SH-SY5Y (cell line): ENCODE data around the gene ADAMTS17.

Source experiments
- GATA2 ChIP-seq: IDR thresholded peaks from 2 replicates; pipeline ENCODE4 v1.6.1; 2011; ENCODE audit warnings: mild to moderate bottlenecking, low read depth, low read length
- GATA3 ChIP-seq: IDR thresholded peaks from 2 replicates; pipeline ENCODE4 v1.6.1; 2011; ENCODE audit warnings: low read depth, mild to moderate bottlenecking, low read length, moderate library complexity

The ADAMTS17 gene

GRCh38 chr15:100191161-100191560 is 150.6 kb downstream of the ADAMTS17 start:
- no peak for TF ChIP-seq GATA2
- TF ChIP-seq GATA3 = no peak

DNA sequence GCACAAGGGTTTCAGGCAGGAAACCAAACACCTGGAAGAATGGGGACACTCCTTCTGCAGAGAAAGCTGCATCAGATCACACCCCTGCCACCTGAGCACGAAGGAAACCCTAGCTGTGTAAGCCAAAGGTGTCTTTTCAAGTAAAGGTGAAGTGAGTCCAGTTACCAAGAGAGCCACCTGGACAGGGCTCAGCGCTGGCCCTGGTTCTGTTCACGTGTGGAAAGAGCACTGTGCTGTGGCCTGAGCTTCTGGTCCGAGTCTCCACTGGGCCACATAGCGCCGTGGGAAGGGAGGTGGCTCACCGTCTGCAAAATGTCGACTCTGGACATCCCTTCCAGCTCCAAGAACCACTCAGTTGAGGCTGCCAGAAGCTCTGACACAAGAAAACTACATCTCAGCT is 151.1 kb downstream of the ADAMTS17 start:
- TF ChIP-seq GATA3 = no peak
- no peak for TF ChIP-seq GATA2

- no peak for TF ChIP-seq GATA2
- no peak for TF ChIP-seq GATA3
These were observed 151.9 kb downstream of the ADAMTS17 start for GRCh38 chr15:100189849-100190248.

- no peak for TF ChIP-seq GATA3
- no peak for TF ChIP-seq GATA2
These were observed 152.5 kb downstream of the ADAMTS17 start for GRCh38 chr15:100189319-100189718.

- no peak for TF ChIP-seq GATA2
- TF ChIP-seq GATA3 = no peak
These were observed 154.1 kb downstream of the ADAMTS17 start for GRCh38 chr15:100187677-100188076.

DNA sequence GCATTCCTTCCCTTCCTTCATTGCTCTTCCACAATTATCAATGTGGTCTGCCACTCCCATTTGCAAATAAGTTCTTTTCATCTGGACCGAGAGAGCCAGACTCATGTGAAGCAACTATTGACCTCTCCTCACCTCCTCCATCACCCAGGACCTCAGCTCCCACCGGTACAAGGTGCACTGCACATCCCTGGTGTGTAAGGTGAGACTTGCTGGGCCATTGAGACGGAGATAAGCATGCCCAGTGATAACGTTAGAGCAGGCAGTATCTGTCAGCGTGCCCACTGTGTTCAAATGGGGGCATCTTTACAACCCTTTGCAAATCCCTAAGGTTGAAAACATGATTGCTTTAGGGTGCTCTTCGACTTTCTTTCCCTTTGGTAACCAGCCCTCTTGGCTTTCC is 154.8 kb downstream of the ADAMTS17 start:
- TF ChIP-seq GATA3 (no peak), GATA2 (no peak)

DNA sequence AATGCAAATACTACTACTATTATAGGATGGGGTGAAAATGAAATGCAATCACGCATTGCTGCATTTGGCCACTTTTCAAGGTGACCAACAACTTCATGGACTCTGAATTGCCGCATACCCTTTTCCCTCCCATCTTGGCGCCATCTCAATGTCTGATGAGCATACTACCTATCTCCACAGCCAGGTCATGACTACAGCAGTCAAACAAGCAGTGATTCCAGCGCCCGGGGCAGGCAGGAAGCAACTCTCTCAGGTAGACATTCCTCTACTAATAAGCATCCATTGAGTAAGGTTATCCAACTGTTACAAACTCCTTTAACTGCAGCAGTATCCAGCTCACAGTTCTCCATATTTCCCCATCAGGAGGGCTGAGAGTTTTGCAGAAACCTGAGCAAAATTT is 155.4 kb downstream of the ADAMTS17 start:
- TF ChIP-seq GATA3 (no peak), GATA2 (no peak)

- no peak for TF ChIP-seq GATA2
- no peak for TF ChIP-seq GATA3
These were observed 157.8 kb downstream of the ADAMTS17 start for GRCh38 chr15:100183921-100184495.

DNA sequence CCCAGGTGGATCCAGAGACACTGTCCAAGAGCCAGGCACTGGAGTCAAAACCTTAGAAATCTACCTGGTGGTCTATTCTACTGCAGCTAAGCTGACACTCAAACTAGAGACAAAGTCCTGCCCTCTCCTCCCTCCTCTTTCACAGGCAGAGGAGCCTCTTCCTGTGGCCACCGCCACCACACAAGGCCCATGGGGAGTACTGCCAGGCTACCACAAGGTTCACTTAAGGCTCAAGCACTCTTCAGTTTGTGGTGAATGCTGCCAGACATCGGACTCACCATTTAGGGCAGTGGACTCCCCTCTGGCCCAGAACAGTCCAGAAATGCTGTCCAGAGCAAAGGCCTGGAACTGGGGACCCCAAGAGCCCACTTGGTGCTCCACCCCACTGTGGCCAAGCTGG is 160.9 kb downstream of the ADAMTS17 start:
- TF ChIP-seq GATA2 (no peak), GATA3 (no peak)

- TF ChIP-seq GATA3 = no peak
- no peak for TF ChIP-seq GATA2
These were observed 166.2 kb downstream of the ADAMTS17 start for GRCh38 chr15:100175406-100176114.

- TF ChIP-seq GATA2 (no peak), GATA3 (no peak)
These were observed 166.9 kb downstream of the ADAMTS17 start for GRCh38 chr15:100174904-100175275.

- TF ChIP-seq GATA3 (no peak), GATA2 (no peak)
These were observed 167.4 kb downstream of the ADAMTS17 start for GRCh38 chr15:100174159-100174903.

- TF ChIP-seq GATA3 = no peak
- TF ChIP-seq GATA2 = no peak
These were observed 169.3 kb downstream of the ADAMTS17 start for GRCh38 chr15:100172356-100173024.

DNA sequence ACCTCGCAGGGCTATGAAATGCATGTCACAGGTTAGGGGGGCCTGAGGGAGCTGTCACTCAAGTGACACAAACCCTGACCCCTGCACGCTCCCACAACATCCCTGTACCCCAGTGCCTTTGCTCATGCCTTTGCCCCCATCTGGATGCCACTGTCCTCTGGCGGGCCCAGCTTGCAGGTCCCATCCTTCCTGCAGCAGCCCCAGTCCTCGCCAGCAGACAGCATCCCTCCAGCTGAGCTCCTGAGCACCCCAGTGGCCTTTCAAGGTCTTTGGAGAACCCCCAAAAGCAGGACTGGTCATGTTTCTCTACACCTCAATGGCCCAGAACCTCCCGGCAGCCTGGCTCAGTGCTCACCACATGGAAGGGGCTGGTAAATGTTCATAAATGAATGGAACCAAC is 170.4 kb downstream of the ADAMTS17 start:
- no peak for TF ChIP-seq GATA2
- no peak for TF ChIP-seq GATA3
